GM19324 (cell line): ENCODE results near the gene FGD4.

ENCODE experiments used
- ATAC-seq: cut with Tn5 transposase; IDR thresholded peaks from one replicate; pipeline ENCODE4 v1.9.1; 2021; ENCODE audit warnings: mild to moderate bottlenecking, moderate library complexity; ENCODE audit not compliant: unreplicated experiment, low FRiP score

FGD4 gene

GRCh38 chr12:32402170-32402569, 2.8 kb downstream of the FGD4 start:
- no peak for ATAC-seq

GRCh38 chr12:32402946-32403345, 3.6 kb downstream of the FGD4 start:
- no peak for ATAC-seq

GRCh38 chr12:32407795-32408194, 8.4 kb downstream of the FGD4 start:
- no peak for ATAC-seq

GRCh38 chr12:32413412-32413811, 14.1 kb downstream of the FGD4 start:
- ATAC-seq = no peak

GRCh38 chr12:32418221-32418620, 18.9 kb downstream of the FGD4 start:
- no peak for ATAC-seq

GRCh38 chr12:32418903-32419519, 19.7 kb downstream of the FGD4 start:
- ATAC-seq = no peak

- ATAC-seq = no peak
Measured at GRCh38 chr12:32419520-32419960, 20.2 kb downstream of the FGD4 start.

- ATAC-seq = no peak
Measured at GRCh38 chr12:32420356-32420755, 21.0 kb downstream of the FGD4 start.

GRCh38 chr12:32423559-32423958, 24.2 kb downstream of the FGD4 start:
- ATAC-seq = no peak

- ATAC-seq = no peak
Measured at GRCh38 chr12:32431025-32431424, 31.7 kb downstream of the FGD4 start.

GRCh38 chr12:32435921-32436705, 36.8 kb downstream of the FGD4 start:
- ATAC-seq = no peak

GRCh38 chr12:32437095-32437515, 37.7 kb downstream of the FGD4 start:
- ATAC-seq = no peak

GRCh38 chr12:32440120-32440865, 40.9 kb downstream of the FGD4 start:
- no peak for ATAC-seq

- ATAC-seq = no peak
Measured at GRCh38 chr12:32443491-32443890, 44.1 kb downstream of the FGD4 start.

GRCh38 chr12:32444895-32445294, 45.5 kb downstream of the FGD4 start:
- no peak for ATAC-seq

- ATAC-seq = no peak
Measured at GRCh38 chr12:32445356-32445755, 46.0 kb downstream of the FGD4 start.

- no peak for ATAC-seq
Measured at GRCh38 chr12:32446316-32447119, 47.2 kb downstream of the FGD4 start.

GRCh38 chr12:32448586-32448985, 49.2 kb downstream of the FGD4 start:
- ATAC-seq = no peak

- no peak for ATAC-seq
Measured at GRCh38 chr12:32450363-32450762, 51.0 kb downstream of the FGD4 start.

GRCh38 chr12:32450768-32451167, 51.4 kb downstream of the FGD4 start:
- ATAC-seq = no peak

- ATAC-seq = no peak
Measured at GRCh38 chr12:32451816-32452215, 52.5 kb downstream of the FGD4 start.
